LoVo (cell line): Measurements from ENCODE around the gene FSTL4.

ENCODE experiments used
- DNase-seq: peaks from one replicate; pipeline ENCODE4 v3.0.0-alpha.2; 2016; ENCODE audit warnings: low spot score

The FSTL4 gene

DNA sequence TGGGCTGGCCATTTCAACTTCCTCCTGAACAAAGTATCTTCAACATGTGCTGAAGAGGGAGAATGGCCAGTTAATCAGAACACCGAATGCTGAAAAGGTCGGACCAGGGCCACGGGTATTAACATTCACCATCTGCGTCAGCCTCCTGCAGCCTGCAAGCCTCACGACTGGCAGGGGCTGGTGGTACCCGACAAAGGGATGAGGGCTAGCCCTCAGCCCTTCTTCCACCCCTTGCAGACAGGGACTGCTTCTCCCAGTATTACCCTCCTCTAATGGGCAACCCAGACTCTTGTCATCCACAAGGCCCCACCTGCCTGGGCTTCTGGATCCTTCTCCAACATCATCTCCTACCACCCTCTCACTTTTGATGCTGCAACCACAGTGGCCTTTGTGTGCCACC is 246.6 kb downstream of the FSTL4 start:
- DNase-seq, result no peak

DNA sequence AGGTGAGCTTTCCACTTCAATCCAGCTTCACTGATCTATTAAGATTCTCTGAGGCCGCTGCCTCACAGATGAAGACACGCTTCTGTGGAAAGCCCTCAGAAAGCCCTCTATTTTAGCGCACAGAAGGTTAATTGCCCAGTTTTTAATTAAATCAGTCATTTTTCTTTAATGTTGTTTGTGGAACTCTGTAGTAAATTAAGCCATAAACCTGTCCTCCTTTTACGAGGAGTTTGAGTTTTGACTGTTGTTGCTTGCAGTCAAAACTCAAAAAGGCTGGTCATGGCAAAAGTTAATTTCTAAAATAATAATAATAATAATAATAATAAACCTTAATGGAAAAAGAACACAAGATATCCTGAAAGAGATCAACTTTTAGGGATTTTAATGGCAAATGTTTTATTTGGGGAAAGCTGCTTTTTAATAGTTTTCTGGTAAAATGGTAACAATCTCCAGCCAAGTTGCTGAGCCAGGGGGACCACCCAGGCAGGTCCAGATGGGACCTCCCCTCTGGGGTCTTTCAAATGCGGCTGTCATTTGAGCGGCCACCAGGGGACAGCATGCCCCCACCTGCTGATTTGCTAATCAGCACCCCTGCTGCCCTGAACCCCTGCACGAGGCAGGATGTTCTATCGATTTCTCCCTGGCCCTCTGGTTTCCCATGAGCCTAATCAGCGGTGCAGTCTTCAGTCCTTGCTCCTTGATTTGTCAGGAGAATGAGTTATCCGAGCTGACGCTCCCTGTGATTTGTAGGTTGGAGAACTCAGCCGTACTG is 247.2 kb downstream of the FSTL4 start:
- DNase-seq, result no peak

DNA sequence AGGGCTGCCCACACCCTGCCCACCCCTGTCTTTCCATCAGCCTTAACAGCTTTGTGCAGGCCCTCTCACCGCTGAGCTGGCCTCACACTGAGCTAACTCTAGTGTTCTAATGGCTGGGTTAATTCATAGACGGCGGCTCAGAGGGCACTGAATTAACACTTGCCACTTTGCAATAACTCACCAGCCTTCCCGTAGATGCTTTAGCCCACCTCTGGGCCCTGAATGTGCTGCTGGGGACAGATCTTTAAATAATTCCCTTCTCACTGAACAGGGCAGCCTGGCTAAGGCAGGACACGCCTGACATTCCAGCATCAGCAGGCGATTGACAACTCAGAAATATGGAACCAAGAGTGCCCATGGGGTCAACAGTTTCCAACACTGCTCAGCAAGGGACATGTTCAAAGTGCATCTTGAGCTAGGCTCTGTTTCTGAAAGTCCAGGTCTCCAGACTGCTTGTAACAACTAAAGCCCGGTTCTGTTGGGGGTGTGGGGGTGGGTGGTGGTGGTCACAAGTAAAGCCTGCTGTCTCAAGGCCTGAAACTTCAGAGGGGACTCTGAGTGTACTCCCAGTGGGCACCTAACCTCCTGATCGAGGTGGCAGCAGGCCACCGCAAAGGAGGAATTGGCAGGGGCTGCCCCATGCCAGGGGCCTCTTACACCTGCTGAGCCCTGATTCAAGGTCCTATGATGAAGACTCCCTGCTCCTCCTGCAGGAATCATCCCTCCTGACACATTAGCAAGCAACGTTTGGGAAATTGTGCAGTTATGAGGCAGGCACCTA is 248.3 kb downstream of the FSTL4 start:
- no peak for DNase-seq

DNA sequence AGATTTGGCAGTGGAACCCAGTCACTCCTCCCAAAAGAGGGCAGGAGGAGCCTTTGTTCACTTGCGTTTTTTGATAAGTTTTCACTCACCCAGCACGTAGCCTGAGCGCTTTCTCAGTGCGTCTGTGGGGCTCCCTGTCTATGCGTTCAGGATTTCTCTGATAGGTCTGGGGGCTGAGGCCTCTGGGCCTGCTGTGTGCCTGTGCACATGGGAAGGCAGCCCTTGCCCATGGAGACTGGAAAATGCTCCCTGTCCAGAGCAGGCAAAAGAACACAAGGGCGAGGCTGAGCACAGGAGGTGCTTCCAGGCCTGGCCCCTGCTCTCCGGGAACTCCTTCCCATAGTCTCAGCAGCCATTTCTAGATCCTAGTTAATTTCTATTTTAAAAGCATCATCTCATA is 249.9 kb downstream of the FSTL4 start:
- DNase-seq, result no peak

DNA sequence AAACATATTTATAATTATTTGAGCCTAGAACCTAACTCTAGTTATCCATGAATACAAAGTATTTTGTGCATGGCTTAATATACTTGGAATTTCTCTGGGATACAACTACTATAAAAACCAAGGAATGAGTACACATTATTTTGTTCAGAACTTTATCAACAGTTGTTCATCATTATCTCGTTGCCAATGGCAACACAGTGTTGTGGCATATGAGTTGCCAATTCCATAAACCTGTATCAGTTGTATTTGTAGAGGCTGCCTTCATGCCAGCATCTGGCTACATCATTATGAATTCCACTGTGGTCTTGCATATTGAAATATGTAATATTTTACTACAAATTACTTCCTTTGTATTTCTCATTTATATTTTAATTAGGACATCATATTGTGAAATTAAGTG is 250.4 kb downstream of the FSTL4 start:
- no peak for DNase-seq

DNA sequence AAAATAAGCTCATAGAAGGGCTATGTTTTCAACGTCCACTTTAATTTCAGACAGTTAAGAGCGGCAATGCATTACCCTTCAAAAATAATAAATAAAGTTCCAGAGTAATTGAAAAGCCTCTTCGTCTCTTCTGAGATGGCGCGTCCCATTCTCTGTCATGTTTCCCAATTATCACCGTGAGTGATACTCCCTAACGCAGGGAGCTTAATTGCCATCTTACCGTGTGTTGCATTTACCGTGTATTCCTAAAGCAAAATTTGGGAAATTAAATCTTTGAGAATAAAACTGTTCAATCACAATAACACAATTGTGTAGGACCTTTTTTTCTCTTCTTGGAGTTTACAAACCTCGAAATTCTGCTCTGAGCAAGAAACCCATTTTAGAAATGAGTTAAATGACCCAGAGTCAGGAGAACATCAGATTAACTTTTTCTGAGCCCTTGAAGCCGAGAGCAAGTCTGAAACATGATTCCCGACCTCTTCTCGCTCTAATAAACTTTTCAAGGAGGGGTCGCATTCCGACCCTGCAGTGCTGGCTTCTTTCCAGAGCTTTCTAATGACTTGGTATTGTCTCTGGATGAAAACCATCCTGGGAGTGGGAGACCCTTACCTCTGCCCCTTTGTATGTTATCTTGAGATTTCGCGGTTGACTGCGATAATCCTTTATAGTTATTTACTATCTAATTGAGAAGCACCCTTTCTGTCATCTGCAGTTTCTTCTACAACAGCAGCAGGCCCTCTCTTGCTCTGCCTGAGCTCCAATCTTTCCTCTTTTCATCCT is 251.5 kb downstream of the FSTL4 start:
- DNase-seq, result no peak

DNA sequence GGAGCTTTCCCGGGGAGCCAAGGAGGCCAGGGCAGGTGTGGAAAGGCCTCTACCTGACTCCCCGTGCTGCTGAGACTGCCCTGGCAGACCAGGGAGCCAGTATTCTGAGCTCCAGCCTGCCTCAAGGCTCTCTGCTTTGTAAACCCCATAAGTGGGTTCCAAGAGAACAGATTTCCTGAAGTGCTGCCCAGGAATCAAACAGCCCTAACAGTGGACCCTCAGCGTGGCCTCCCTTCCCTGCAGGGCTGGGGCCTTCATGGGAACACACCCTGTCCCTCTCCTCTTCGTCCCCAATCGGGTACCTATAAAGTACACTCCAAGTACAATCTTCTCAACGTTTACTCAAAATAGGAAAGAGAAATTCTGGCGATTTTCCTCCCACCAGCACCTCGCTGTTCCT is 252.5 kb downstream of the FSTL4 start:
- DNase-seq, result no peak

DNA sequence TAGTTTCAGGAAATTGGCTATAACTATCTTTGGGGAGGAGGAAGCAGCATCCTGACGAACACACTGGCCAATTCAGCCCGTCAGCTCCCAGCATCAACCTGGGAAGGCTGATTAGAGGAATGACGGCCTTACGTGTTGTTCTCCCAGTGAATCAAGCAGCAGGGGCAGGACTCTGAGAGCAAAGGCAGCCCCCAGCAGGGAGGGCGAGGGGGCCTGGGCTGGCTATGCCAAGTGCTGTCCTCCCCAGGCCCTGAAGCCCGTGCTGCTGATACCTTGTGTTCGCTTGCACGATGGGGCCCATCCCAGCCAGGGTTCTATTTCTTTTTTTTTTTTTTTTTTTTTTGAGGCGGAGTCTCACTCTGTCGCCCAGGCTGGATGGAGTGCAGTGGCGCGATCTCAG is 254.1 kb downstream of the FSTL4 start:
- DNase-seq, result no peak

DNA sequence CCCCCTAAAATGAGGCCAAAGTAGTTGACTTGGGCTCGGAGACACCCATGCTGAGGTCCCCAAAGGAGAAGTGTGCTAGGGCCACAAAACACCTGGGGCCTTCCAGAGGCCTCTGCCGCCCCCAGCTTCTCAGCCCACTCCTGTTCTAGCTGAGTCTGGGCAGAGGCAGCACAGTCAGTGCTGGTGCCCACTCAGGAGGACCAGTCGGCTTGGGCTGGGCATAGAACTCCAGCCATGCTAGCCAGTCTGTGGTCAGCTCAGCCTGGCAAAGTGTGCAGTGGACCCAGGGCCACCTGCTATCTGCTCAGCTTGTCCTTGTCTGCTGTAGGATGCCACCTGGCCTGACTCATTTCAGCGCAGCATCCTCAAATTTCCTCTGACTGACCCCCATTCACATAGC is 254.6 kb downstream of the FSTL4 start:
- DNase-seq, result no peak

DNA sequence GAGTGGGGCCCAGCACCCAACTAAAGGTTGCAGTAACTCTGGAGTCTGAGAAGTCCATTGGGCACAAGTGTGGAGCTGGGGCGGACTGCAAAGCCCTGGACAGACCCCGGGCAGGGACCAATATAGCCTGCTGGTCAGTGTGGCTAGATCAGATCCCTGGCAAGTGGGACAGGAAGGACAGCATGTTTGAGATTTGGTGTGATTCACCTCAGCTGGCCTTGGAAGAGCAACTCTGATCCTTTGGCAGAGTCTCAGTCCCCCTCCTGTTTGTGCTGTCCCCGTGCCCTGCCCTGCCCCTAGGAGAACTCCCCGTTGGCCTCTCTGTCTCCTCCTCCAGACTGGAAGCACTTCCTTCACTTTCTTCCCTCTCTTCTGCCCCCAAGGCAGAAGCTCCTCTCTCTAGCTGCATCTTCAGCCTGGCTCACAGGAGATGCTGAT is 255.3 kb downstream of the FSTL4 start:
- no peak for DNase-seq

DNA sequence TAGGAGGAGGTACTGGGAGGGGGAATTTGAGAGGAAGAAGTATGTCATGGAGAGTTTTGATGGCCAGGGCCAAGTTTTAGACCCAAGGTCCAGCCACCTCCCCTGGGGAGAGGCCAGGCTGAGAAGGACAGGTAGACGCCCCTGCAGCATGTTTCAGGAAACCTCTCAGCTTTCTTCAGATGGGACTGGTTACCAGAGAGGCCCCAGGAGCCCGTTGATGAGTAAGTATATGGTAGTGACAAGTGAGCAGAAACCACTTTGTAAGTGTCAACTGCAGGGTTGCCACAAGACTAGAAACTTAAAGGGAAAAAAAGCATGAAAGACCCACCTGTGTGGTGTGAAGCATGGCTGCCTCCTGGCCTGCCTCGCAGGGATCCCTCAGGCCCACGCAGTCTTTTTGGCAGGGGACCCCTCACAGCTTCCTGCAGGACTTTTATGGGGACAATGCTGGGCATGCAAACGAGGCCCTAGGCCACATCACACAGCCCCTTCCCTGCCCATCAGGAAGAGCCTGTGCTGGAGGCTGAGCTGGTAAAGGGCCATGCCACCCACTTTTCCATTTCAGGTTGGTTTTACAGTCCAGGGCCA is 255.9 kb downstream of the FSTL4 start:
- no peak for DNase-seq

DNA sequence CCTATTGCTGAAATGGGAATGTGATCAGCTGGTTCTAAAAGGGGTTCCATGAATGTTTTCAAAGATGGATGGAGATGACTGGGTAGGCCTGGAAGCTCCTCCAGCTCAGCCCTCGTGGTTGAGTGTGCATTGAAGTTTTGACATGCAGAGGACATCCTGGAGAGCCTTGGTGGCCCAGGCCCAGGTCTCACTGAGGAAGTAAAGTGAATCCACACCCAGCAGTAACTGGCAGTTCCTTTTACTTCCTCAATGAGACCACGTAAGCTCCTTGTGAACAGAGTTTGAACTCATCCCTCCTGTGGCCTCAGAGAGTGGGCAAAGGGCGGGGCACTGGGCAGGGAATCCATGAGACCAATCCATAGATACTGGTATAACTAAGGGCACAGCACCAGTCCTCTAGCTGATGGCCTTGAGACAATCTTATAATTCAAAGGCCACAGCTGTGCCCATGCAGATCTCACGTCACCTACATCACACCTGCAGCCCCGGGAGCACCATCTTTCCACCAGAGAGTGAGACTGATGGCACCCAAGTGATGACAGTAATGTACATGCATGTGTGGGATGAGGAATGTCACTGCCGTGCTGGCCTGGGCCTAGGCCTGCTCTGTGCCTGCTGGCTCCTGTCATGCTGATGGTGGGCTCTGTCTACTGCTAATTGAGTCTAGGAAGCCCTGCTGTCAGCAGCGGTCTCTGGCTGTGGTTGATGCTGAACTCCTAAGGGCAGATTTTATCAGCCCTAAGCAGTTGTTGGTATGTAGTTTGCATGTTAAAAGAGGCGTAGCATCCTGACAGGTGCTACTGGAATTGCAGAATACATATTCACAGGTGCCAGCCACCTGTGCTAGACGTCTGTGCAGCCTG is 257.8 kb downstream of the FSTL4 start:
- no peak for DNase-seq

DNA sequence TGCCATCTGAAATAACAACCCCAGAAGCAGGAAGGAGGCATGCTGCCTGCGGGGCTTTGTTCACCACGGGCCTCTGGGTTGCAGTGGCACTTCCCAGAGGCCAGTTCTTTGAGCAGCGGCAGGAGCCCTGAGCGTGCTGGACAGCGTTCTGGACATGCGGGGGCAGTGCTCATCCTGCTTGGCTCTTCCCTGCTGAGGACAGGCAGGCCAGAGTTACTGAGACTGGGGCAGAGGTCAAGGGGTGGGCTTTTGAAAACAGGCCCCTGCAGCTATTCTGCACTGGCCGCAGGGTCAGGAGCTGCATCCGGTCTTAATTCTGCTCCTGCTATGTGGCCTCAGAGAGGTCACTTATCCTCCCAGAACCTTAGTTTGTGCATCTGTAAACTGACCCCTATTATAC is 258.6 kb downstream of the FSTL4 start:
- DNase-seq, result no peak

DNA sequence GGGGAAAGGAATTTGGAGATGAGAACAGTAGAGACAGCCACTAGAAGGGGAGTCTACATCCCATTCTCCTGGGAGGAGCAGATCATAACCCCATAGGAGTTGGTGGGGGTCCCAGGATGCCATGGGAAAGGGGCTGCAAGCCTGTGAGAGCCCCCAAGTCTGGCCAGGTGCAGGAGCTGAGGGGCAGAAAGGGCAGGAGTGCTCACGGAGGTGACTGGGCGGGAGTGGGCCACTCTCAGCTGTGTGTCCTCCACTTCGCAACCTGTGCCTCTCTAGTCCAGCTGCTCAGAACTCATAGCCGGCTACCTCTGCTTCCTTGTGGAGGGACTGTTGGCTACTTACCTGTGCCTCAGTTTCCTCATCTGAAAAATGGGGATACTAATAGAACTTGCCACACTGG is 263.9 kb downstream of the FSTL4 start:
- DNase-seq, result no peak

DNA sequence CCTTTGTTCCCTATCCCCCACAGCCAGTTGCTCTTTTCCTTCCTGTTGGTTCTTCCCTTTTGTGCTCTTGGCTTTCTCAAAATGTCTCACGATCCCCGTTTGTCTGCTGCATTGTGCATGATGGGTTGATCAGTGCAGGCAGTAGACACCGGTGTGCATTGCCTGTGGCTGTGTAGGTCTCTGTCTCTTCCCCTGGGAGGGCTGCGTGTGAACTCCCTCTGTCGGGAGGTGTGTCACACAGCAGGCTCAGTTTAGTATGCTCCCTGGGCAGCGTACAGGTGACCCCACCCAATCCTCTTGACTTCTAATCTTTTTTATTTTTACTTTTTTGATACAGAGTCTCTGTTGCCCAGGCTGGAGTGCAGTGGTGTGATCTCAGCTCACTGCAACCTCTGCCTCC is 265.3 kb downstream of the FSTL4 start:
- DNase-seq, result peak; percentile 36

DNA sequence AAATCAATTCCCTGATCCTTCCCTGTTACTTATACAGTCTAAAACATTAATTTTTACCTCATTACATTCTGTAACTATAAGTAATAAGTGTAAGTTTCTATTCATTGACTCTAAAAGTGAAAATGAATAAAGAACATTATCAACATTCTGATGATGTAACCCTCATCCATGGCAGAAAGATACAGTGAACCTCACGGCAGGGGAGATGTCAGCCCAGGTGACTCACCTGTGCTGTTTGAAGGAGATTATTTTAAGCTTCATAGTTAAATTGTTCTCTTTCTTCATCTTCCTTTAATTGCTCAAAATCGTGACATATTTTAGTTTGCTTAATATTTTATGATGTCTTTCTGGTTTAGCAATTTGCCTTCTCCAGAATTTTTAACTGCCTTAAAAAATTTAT is 268.1 kb downstream of the FSTL4 start:
- peak; percentile 26 for DNase-seq

DNA sequence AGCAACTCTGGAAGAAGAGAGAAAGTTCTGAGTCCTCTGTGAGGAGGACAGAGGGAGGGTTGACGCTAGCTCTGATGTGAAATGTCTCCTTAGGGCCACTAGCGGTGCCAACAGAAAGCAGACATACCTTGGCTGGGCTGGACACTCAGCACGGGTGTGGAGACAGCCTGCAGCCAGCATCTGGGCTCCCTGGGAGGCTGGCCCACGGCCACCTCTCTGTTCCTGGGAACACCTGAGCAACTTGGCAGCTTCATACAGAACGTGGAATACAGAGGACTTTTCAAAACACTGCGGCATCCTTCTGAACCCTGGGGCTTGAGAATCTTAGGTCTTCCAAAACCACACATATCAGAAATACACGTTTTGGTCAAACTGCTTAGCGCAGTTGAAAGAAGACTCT is 269.1 kb downstream of the FSTL4 start:
- DNase-seq, result no peak

DNA sequence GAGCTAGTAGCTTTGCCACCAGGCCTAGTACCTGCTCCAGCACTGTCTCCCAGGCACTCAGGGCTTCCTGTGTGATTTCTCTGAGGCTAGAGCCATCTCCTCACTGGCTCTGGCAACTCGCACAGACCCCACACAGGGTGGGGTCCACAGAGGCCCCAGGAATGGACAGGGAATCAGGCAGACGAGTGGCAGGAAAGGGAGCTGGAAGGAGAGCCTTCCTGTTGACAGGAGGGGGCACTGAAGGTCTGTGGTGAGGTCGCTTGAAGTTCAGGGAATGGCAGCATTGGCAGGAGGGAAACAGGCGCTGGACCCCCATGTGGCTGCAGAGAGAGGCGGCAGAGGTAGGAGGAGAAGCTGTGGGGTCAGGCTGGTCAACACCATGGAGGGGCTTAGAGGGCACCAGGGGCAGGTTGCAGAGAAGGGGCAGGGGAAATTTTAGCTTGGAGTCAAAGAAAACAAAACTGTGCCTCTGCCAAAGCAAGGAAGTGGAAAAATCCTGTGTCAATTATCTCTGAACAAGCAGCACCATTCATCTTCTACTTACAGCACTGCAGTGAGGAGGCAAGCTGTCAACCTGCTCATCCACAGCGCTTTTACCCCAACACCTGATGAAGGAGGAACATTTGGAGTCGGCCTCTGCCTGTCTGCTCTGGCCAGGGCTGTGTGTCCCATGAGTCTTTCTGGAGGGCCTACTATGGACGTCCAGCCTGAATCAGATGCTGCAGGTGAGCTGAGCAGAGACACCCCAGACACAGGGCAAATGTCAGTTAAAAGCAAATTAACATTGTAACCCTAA is 270.2 kb downstream of the FSTL4 start:
- no peak for DNase-seq

DNA sequence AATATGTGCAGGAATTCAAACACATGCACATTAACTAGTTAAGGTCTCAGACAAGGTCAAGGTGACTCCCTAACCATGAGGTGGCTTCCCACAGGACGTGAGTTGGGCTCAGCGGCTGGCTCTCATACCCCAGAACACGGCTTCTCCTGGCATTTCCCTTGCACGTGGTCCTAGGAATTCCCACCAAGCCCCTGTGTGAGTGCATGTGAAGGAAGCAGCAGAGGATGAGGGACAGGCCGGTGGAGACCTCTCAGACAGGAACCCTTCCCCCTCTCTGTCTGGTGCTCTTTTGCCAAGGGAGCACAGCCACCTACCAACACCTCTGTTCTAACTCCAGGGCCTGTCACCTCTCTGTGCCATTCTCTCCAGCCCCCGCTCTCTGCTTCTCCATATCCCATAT is 271.0 kb downstream of the FSTL4 start:
- no peak for DNase-seq

DNA sequence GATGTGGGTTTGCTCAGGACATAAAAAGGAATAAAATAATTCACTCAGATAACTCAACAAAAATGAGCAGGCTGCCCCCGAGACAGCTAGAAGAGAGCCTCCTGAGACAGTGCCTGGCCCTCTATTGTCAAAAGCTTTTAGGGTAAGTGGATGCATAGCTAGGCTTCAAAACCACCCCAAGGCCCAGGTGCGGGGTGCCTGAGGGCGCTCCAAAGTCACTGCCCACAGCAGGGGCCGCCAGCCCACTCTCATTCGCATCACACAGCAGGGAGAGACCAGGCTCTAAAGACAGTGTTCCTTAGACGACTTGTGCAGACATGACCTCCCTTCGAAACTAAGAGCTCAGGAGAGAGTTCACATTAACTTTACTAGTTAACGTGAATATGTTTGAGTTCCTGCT is 271.5 kb downstream of the FSTL4 start:
- no peak for DNase-seq
